HCEC 1CT (cell line): ENCODE results near the gene STAM.
"Not testable (repeated sequence)": the region's sequence is repeated elsewhere in the genome, so short reads cannot be mapped to it uniquely, and the experiment has no call there.

Source experiments
- DNase-seq: peaks from one replicate; pipeline ENCODE4 v3.0.0-alpha.2; 2017

STAM gene

DNA sequence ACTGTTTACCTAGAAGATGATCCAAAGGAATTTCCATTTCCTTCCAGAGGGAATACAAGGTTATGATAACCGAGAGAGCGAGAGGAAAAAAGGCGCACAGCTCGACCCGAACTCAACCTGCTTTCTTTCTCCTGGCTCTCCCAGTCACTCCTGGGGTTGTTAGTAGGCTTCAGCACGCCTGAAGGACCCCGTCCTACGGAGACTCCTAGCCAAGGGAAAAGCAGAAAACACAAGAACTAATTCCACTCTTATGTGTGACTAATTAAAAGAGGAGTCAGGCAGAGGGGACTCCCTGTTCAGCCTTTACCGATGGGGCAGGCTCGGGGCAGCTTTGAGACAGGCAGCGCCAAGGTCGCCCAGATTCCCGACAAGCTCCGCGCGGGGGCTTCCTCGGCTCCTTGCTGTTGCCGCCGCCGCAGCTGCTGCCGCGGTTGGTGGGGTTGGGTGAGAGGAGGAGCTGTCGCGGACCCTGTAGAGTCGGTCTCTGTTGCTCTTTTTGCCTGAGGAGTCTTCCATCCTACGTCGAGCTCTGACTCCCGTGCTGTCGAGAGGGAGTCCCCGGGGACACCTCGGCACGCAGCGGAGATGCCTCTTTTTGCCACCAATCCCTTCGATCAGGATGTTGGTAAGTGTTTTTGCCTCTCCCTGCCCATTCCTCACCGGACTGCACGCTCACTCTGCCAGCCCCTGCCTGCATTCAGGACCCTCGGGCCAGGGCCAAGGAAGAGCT, at the start of gene STAM:
STAM (plus strand) TSS at position 397 of the 730 bp plus-strand sequence; CDS start at position 586, 189 bp downstream.
- peak; percentile 90 for DNase-seq

DNA sequence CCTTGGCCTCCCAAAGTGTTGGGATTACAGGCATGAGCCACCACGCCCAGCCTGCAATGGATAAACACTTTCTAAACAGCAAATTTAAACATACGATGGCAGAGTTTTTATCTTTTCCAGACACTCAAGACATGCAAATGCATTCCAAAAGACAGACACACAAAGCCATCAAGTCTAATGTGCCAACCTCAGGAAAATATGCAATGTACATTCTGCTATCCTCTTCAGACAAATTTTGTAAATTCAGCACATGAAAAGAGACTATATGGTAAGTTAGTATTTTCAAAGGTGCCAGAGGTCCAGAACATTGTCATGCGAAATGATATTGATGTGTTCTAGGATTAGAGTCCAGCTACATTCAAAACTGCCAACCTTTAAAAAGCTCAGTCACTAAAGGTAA, 46.6 kb upstream of the STAM start:
- DNase-seq = no peak

DNA sequence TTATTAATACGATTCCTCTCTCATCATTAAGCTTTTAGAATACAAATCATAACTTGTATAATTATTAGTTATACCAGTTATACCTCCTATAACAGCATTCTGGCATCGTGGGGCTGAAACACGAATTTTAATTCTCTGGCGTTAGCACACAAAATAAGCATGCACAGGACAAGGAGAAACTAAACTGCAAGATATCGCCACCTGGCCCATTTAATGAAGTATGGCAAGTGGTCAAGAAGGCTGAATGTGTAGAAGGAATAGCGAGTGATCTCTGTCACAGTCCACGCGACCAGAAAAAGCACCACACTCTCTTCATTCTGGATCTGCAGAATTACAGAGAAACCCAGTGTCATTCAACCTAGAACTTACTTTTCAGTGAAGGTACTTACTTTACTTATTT, 44.9 kb upstream of the STAM start:
- peak; percentile 45 for DNase-seq

DNA sequence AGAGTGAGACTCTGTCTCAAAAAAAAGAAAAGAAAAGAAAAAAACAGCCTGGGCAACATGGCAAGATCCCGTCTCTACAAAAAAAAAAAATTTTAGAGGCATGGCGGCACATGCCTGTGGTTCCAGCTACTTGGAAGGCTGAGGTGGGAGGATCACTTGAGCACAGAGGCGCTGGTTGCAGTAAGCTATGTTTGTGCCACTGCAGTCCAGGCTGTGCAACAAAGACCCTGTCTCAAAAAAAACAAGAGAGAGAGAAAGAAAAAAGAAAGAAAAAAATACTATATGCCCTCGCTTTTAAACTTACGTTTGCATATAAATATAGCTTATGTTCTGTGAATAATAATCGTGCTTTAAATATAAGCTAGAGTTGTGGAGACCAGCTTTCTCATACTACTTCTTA, 38.0 kb upstream of the STAM start:
- DNase-seq = no peak

DNA sequence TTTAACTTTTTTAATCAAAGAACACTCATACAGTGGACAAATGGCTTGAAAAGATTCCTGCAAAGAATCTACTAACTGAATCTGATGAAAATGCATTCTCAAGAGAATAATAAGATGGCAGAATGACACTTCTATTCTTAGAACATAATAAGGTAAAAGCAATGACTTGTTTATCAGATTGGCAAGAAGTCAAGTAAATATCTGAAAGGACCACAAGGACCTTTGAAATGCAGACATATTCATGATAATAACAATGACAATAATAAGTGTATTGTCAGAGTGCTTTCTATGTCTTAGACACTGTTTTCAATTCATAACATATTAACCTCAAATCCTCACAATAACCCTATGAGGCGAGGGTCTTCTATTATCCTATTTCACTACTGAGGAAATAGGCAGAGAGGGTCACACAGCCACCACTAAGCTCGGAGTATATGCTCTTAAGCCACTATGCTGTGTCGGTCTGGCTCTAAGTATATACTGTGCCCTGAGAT, 37.4 kb upstream of the STAM start:
- DNase-seq = no peak

DNA sequence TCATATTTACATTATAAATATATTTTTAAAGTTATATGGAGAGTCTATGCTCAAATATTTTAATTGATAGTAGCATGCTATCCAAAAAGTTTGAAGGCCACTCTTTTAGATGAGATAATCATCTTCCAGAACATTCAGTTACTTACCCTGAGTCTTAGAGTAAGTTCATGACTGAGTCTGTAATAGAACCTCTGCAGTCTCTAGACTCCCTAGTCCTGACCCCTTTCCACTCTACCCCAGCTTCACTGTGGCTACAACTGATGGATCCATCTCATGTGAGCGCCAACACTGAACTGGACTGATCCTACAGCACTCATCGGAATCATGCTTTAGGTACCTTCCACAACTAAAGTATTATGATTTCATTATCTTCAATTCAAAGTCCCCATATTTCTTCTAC, 36.9 kb upstream of the STAM start:
- DNase-seq = no peak

DNA sequence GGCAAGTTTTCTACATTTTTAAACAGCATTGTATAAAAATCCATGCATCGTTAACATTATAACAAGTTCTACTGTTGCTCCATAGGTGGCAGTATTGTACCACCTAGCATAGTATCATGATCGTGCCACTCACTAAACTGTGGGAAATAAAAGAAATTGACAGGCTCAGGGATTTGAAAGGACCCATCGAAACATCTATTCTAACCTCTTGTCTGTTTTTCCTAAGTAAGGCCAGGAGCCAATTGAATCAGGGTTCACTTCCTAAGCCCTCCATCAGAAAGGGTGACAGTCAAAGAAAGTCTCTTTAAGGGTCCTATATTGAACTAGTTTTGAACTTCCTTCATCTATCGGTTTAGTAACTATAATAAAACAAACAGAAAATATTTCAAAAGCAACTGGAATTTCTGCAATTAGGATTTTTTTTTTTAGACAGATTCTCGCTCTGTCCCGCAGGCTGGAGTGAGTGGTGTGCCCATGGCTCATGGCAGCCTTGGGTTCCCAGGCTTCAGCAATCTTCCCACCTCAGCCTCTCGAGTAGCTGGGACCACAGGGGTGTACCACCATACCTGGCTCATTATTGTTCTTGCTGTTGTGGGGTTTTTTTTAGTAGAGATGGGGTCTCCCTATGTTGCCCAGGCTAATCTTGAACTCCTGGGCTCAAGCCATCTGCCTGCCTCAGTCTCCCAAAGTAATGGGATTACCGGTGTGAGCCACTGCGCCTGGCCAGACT, 36.2 kb upstream of the STAM start:
- peak; percentile 65 for DNase-seq

DNA sequence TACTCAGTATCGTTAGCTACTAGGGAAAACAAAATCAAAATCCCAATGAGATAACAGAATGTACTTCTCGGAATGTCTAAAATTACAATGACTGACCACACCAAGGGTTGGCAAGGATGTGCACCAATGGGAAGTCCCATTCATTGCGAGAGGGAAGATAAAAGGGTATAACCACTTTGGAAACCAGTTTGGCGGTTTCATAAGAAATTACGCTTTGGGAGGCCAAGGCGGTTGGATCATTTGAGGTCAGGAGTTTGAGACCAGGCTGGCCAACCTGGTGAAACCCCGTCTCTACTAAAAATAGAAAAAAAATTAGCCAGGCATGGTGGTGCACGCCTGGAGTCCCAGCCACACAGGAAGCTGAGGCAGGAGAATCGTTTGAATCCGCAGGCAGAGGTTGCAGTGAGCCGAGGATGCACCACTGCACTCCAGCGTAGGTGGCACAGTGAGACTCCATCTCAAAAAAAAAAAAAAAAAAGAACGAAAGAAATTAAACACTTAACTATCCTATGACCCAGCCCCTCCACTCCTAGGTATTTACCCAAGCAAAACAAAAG, 34.4 kb upstream of the STAM start:
- no peak for DNase-seq

DNA sequence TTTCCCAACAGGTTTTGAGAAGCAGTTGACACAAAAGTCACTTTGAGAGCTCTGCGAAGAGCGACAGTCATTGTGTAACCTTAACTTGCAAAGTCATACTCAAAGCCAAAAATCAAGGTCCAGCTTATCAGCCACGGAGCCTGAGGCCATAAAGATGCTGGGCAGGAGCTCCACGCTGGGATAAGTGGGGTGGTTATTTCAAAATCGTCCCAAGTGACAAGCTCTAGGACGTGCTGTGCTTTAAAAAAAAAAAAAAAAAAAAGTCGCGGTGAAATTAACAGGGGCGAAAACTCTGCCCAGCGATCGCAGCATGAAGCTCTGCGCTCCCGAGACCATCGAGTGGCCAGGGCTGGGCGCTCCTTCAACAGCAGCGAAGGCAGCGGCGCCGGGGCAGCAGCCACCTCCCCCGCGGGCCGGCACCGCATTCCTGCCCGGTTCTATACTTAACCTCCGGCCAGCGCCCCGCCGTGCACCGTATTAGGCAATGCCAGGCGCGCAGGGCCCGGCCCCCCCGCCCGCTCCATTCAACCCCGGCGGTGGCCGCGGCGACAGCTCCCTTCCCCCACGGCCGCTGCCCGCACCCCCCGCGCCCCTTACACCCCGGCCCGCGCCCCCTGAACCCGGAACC, 27.4 kb upstream of the STAM start:
- peak; percentile 78 for DNase-seq

DNA sequence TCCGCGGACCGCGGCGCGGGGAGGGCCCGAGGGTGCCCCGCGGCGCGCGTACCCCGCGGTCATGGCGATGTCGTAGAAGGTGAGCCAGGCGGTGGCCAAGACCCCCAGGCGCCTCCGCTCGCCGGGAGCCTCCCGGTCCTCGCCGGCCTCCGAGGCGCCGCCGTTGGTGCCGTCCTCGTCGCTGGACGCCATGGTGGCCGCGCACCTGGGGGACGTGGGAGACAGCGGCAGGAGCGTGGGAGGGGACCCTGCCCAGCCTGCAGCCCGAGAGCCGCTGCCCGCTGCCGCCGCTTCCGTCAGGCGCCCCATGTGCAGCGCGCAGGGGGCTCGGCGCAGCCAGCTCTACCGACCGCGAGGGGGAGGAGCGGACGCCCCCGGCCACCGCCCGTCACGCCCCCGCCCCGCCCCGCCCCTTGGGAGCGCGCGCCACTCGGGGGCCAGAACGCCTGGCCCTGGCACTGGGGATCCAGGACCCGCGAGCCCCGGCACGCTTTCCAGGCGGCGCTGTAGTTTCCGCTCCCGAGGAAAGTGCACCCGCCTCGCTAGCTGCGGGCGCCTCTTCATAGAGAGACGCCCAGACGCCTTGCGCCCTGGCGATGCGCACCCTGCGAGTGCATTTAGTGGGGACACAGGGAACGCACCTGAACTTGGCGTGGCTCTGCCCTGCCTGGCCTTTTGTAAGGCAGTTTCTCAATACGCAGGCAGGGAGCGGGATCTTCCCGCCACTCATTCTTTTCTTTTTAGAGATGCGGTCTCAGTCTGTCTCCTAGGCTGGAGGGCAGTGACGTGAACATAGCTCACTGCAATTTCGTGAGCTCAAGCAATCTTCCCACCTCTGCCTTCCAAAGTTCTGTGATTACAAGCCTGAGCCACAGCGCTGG, 26.7 kb upstream of the STAM start, which contains the start of gene HACD1:
HACD1 (minus strand) TSS at position 344 of the 881 bp plus-strand sequence; CDS start at position 309, 35 bp downstream.
- peak; percentile 74 for DNase-seq

DNA sequence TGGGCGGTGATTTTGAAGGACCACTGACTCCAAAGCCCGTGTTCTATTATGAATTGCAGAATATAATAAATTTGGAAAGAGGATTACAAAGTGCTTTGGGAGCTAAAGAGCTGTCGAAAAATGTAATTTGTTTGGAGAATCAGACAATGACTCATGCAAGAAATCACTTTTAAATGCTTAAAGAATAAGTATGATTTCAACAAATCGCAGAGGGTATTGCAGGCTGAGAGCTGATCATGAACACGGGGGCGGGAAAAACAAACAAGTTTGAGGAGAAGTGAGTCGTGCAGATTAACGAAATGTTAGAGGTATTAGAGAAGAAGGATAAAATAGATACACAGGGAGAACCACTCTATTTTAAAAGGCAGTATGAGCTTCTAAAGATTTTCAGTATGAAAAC, 21.9 kb upstream of the STAM start:
- DNase-seq = peak; percentile 25

DNA sequence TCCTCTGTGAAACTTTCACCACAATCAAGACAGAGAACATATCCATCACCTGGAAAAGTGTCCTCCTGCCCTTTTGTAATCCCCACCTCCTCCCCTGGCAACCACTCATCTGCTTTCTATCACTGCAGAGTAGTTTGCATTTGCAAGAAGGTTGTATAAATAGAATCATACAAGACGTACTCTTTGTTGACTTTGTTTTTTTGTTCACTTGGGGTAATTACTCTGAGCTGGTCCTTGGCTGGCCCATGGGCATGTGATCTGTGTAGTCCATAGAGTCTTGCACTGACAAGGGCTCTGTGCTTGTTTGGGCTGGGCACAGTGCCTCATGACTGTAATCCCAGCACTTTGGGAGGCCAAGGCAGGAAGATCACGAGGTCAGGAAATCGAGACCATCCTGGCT, 19.0 kb upstream of the STAM start:
- no peak for DNase-seq

DNA sequence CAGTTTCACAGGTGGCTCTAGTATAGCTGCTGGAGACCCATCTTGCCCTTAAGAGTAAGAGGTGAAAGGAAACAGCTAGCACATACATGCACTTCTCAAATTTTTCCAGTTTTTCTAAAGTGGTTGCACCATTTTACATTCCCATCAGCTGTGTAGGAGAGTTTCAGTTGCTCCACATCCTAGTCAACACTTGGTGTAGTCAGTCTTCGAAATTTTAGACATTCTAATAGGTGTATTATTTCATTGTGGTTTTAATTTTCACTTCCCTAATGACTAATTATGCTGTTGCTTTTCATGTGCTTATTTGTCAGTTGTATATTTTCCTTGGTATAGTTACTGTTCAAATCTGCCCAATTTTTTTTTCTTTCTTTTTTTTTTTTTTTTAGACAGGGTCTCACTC, 17.3 kb upstream of the STAM start:
- DNase-seq = no peak

DNA sequence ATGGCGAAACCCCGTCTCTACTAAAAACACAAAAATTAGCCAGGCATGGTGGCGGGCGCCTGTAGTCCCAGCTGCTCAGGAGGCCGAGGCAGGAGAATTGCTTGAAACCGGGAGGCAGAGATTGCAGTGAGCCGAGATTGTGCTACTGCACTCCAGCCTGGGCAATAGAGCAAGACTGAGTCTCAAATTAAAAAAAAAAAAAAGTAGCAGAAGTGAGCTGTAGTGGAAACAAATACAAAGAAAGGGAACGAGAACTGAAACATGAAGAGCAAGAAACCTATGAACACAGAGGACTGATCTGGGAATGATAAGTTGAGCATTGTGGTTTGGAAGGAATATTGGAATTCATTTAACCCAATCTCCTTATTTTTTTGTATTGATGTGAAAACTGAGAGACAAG, 11.4 kb upstream of the STAM start:
- not testable (repeated sequence) for DNase-seq

DNA sequence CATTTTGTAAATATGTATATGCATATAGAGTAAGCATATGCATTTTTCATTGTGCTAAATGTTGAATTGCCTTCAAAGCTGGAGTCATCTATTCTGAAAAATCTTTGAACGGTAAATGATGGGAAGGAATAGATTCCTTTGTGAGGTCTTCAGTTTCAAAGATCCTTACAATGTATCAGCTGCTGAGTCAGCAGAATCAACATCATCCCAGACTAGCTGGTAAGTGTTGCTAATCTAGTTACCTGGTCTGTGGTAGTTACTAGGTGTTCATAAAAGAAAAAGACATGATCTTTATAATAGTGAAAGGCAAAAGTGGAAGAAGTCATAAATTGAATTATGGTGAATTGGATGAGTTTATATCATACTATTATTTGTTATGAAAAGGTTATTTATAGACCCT, 10.6 kb upstream of the STAM start:
- no peak for DNase-seq

DNA sequence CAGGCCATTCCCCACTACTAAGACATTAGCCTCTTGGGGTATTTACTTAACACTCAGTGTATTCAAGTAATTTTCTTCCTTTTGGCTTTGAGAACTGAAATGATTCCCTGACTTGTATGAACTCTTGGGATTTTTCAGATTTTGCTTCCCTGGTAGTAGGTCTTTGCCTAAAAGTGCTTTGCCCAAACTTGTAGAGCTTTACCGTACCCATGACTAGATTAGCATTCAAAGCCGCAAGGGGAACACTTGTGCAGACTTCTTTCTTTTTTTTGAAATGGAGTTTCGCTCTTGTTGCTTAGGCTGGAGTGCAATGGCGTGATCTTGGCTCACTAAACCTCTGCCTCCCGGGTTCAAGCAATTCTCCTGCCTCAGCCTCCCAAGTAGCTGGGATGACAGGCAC, 6.1 kb upstream of the STAM start:
- DNase-seq = no peak

DNA sequence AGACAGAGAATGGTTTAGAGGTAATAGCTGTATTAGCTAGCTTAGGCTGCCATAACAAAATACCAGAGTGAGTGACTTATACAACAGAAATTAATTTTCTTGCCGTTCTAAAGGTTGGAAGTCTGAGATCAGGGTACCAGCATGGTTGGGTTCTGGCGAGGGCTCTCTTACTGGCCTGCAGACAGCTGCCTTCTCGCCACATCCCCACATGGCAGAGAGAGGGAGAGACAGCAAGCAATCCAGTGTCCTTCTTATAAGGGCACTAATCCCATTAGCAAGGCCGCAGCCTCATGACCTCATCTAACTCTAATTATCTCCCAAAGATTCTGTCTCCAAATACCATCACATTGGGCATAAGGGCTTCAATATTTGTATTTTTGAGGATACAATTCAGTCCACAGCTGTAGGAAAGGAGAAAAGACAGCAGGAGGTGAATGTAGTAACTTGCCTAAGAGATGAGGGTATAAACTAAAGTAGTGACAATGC, 3.6 kb upstream of the STAM start:
- DNase-seq = no peak

DNA sequence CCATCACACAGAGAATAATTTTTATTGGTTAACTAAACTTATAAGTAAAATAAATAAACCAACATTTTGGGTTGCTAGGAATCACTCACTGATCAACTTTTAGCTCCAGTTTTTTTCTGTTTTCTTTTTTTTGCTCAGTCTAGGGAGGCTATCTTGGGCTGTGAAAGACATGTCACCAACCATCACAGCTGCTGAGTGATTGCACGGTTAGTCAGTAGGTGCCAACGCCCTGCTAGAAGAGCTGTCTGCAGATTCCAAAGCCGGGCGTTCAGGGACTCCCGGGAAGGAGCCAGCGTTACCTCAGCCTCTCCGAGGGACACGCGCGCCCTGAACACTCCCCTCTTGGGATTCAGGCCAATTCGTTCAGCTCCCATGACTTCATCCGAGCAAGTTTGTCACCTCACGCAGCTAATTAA, 604 bp upstream of the STAM start:
- peak; percentile 81 for DNase-seq

DNA sequence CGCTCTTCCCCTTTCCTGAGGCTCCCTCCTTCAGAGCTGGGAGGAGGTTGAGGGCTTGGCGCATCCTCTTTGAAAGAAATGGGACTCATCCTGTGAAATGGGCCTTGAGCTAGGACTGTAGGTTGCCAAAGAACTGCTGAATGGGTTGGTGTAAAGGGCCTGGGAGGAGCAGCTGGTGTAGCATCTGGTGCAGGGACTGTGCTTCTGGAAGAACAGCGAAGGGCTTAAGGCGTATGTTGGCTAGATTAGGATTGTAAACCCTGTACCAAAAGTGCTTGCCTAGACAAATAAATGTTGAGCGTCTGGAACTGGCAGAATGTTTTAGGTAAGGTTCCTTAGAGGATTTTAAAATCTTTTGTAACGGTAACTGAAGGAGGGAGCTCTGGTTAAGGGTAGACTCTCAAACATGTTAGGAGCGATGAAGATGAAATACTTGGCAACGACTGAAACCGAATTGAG, 563 bp downstream of the STAM start:
- DNase-seq = peak; percentile 38

DNA sequence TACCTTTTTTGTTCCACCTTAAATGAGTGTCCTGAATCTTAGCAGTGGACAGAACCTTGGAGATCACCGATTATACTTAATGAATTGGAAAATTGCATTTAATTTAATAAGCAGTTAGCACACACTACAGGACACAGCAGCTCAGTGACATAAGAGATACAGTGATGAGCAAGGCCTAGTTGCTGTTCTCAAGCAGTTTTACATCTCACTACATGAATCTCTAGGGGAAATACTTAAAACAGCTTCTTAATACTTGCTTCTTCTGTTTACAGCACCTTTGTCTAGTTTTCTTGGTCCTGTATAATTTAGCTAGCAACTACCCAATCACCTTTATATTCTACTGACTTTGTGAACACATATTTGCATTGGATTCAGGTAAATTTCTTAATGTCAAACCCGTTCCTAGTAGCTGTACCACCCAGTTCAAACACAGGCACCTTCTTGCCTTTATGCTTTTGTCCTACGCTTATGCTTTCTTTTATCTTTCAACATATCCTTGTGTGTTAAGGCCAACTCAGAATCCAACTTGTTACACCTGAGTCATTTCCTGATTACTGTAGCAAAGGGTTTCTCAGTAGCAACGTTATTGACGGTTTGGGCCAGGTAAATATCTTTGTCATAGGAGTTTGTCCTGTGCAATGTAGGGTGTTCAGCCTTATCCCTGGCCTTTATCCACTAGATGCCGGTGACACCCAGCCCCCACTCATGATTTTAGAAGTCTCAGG, 1.8 kb downstream of the STAM start:
- no peak for DNase-seq

DNA sequence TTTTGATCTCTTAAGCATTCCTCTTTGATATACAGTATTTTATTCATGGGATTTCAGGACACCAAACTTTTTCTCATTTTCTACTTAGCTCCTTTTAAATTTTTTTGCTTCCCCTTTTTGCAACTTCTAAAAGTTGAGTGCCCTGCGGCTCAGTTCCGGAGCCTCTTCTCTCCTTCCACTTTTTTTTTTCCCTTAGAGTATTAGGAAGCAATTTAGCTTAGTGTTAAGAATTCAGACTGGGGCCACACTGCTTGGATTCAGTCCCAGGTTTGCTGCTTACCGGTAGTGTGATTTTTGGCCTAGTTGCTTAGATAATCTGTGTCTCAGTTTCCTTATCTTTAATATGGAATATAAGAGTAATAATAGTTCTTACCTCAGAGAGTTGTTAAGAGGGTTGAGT, 3.4 kb downstream of the STAM start:
- no peak for DNase-seq
